NCI-H146 (cell line): Measurements from ENCODE around the gene LAMB4.
A peak's percentile ranks its signal among the peaks of the same experiment; 100 is the strongest.

ENCODE experiments used
- DNase-seq: peaks from one replicate; lab custom pipeline; 2025; lab: John Stamatoyannopoulos, UW

The LAMB4 gene

DNA sequence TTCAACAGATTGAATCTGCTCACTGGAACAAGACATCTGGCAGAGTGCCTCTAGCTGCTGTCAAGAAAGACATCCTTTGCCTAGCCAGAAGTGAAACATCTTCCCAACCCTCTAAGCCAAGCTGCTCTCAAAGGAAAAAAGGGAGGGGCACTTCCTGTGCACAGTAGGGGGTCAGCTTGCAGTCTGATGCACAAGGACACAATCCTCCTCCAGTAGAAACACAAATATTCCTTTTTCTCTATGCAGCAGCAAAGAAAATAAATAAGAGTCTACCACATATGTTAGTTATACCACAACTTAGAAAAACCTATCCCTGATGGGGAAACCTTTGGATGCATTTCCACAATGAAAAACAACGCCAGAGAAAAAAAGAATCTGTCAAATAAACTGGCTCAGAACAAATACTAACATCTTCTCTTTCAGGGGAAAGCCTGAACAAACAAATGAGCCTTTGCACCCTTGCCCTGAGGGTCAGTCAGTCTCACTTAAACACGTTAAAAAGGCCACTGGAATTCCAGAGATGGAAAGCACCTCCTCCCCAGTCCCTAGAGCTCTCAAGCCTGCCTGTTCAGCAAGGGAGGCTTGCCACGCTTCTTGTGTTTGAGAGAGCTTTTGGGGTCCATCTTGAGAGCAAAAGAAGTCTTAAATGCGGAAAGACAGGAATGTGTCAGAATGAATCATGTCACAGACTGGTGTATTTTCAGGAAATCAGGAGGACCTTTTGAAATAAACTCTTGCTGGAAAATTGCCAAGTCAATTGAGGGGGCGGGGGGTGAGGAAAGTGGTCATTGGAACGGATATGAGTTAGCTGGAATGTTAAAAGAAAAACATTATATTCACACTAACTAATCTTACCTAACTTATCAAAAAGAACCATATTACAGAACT lies 134.7 kb downstream of the LAMB4 start:
- peak; percentile 79 for DNase-seq

DNA sequence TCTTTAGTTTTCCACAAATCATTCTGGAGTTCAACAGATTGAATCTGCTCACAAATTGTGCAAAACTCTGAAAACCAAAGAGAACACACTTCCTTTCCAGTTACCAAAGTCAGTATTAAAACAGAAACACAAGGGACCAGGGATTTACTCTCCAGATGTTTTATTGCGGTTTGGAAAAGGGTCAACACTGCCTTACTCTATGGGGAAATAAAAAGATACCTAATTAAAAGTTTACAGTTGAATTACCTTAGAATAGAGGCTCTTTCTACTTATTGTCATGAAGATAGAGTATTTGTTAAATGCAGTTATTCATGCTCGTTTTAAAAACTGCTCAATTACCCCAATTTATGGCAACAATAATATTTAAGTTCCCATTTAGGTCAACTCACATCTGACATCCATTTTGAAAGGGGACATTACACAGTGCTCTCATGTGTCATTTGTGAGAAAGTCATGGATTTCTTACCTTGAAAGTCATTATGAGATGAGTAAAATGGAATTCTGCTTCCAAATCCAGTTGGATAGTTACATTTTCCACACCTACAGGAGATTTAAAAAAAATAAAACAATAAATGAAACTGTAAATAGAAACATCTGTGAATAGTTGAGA lies 135.6 kb downstream of the LAMB4 start:
- no peak for DNase-seq

DNA sequence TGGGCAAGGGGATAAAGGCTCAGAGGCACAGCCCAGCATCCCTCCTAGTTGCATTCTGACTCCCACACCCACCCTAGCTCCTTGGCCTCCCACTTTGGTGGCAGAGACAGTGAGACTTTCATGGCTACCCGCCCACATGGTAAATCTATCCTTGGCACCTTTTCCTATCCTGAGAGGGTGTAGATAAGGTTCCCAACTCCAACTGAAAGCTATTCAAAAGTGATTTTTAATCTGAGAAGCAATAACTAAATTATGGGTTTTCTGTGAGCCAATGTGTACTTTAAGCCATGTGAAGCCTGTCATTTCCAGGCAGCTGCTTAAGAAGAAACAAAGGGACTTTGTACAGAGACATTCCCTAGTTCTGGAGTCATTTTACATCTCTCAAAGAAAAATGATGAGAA lies 136.3 kb downstream of the LAMB4 start:
- peak; percentile 82 for DNase-seq

DNA sequence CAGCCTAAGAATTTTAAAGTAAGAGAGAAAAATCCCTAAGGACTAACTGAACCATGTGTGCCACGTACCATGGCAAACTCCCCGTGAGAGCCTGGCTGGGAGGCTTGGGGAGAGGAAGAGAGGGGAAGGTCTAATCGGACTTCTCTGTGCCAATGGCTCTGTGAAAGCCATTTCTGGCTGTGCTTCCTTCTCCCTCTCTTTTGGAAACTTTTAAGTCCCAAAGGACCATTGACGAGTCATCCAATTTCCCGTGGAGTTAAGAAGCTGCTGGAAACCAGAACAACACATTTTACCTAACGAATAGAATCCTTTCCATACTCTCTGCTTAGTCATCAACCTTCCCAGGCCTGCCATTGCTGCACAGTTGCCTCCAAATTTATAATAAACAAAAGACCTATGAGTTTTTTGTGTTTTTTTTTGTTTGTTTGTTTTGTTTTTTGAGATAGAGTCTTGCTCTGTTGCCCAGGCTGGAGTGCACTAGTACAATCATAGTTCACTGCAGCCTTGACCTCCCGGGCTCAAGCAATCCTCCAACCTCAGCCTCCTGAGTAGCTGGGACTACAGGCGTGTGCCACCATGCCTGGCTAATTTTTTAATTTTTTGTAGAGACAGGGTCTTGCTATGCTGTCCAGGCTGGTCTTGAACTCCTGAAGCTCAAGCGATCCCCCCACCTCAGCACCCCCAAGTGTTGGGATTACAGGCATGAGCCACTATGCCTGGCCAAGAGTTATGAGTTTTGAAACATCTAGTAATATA lies 140.4 kb downstream of the LAMB4 start:
- DNase-seq, result no peak

DNA sequence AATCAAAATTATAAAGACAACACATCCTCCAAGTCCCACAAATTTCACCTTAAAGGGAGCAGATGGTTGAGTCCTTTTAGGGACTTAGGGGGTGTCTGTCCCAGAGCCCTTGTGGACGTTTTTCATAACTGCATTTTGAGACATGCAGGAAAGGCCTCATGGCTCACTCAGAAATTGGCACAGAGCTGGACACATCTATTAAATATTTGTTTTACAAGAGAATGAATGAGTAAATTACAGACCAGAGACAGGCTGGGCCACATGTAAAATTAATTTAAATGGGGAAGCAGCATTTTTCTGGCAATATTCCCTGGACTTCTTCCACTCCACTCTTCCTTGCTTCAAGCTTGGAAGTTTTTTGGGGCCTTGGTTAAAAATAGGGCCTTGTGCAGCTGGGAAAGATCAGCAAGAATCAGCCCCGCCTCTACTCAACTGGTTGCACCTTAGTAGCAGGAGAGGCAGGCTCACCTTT lies 147.2 kb downstream of the LAMB4 start:
- DNase-seq, result no peak

DNA sequence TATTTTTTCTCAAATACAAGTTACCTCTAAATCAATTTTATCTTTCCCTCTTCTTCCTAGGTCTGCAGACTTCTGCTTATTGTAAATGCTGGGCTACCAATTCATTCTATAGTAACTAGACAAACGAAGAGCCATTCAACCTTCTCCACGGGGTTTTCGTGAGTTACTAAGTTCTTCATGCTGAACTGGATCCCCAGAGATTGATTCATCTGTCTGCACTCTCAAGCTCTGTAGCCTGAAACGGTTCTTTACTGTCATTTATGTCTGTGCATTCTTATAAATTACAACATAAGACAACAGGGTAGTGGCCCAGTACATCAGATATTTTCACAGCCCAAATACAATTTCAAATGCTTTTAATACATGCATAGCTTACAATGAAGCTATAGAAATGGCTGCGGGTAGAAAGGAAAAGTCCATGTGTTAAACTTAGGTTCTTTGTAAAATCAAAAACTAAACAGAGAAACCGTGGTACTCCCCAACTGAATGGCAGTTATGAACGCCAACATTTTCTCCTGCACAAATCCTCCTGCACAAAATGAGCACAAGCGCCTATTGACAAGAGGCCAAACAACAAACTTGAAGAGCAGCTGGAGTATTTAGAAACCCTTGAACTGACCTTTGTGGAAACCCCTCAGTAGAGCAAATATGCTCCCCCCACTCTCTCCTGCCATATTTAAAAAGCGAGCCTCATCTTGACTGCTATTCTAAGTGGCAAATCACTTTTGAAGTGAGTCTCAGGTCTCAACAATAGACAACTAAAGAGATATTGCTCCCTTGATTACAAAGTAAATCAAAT lies 147.9 kb downstream of the LAMB4 start:
- DNase-seq, result no peak

DNA sequence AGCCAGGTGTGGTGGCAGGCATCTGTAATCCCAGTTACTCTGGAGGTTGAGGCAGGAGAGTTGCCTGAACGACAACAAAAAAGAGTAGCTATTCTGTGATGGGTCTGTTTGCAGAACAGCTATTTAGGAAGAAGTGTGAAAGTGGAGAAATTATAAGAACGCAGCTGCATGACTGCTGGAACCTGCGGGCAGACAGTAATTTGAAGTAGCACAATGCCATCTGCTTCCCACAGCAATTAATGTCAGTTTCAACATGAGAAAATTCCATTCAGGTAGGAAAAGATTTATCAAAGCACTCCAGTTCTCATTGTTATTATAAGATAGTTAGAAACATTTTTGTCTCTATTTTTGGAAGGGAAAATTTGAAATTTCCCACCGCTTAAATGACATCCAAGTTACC lies 148.7 kb downstream of the LAMB4 start:
- DNase-seq, result no peak

DNA sequence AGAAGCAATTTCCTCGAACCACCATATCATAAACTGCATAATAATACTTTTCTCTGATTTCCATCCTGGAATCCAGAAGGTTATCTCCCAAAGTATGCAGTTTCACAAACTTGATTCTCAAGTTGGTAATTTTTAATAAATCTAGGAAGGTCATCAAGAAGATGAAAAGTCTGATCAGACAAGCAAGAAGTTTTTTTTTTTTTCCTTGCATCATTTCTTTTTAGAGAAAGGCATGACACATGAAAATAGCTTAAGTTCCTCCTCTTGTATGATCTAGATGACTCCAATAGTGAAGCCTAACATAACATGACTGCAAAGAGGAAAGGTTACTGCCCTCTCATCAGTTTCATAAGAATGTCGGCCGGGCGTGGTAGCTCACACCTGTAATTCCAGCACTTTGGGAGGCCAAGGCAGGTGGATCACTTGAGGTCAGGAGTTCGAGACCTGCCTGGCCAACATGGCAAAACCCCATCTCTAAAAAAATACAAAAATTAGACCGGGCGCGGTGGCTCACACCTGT lies 149.4 kb downstream of the LAMB4 start:
- DNase-seq, result no peak

DNA sequence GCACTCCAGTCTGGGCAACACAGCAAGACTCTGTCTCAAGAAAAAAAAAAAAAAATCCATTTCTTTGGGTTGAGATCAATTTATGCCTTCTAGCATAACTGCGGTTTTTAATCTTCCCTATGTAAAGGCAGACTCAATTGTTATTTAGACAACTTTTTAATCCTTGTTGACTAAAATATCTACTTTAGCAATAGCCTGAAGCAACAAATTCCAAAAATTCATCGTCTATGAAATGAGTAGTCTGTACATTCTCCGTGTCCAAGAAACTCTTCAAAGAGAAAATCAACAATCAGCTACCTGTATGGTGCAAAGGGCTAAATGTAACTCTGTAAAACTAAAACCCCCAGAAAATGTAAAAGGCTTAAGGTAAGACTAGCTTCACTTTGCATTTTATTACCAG lies 150.0 kb downstream of the LAMB4 start:
- DNase-seq, result no peak

DNA sequence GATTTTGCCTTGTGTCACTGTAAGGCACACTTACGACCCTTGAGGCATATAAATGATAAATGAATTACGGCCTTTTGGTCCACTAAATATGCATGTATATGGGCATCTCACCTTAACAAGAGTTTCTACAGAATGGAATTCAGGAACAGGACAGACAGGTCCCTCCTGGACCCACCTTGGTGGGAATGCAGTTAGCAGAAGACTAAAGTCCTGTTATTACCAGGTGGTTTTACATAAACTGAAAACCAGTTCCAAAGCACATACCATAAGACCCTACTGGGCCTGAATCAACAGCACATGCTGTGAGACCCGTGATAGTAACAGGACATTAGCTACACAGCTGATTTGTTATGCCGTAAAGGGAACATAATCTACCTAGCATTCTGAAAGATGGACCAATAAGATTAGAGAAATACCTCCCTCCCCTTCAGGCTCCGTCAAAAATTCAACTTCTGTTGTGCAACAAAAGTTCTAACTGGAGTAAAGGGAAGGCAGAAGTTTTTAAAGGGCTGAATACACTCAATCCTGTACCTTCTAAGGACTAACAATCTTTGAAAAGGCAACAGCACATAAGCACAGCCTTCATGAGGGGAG lies 151.2 kb downstream of the LAMB4 start:
- no peak for DNase-seq

DNA sequence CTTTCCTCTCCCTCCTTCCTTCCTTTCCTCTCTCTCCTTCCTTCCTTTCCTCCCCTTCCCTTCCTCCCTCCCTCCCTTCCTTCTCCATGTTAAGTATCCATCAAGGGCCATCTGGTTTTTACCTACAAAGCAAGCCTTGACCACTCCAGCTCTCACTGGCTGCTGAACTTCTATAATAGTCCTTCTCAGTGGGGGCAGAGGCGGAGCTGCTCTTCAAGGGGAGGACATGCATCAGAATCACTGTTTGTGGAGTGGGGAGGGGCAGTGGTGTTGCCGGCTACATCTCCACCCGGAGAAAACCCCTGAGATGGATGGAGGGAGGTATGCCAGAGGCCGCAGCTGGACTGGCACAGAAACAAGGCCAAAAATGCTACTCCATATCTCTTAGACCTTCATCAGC lies 153.1 kb downstream of the LAMB4 start:
- no peak for DNase-seq

DNA sequence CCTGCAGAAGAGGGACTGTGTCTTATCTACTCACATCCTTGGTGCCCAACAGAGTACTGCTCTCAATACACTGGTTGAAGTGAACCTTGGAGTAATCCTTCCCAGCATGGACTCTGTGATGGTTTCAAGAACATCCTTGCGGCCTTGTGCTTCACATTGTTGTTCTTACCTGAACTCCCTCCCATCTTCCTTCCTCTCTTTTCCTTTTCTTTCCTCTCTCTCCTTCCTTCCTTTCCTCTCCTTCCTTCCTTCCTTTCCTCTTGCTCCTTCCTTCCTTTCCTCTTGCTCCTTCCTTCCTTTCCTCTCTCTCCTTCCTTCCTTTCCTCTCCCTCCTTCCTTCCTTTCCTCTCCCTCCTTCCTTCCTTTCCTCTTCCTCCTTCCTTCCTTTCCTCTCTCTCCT lies 153.5 kb downstream of the LAMB4 start:
- no peak for DNase-seq

DNA sequence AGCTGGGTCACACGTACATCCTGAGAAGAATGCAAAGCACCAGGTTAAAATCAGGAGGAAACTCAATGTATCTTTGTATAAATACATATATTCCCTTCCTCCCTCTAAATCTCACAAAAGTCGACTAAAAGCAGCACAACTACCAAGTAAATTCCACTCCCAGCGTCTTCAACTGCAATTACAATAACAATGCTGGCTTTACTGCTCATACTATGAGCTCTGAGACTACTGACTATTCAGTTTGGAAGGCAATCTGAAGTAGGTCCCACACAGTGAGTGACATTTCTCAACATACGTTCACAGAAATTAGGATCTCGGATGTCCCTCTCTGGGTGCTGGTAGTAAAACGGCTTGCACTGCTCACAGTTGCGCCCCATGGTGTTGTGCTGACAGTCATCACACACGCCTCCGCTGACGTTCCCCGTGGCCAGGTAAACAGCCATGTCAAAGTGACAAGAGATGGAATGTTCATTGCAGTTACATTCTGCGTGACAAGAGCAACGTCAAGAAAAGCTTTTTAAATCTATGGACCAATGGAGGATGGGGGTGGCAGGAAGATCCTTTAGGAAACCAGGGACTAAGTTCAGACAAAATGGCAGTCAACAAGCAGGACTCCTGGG lies 154.7 kb downstream of the LAMB4 start:
- no peak for DNase-seq

DNA sequence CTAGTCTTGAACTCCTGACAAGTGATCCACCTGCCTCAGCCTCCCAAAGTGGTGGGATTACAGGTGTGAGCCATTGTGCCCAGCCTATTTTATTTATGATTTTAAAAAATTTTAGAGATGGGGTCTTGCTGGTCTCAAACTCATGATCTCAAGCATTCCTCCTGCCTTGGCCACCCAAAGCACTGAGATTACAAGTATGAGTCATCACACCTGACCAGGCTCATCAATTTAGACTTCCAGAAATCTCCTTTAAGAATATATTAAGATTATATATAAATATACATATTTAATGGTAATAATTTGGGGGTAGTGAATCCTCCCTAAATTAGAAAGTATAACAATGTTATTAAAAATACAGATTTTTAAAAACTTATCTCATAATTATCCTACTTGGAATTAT lies 156.3 kb downstream of the LAMB4 start:
- DNase-seq, result no peak
